ENCODE data around the gene ABTB2.

ABTB2 gene

GRCh38 chr11:34274712-34275398, 83.0 kb downstream of the ABTB2 start:
- intact Hi-C loops (cut with DNase I) = no loop called here
- DNase-seq = peak; percentile 30 to 87 (median 63)

GRCh38 chr11:34273099-34273498, 84.7 kb downstream of the ABTB2 start:
- DNase-seq = no peak
- intact Hi-C loops (cut with DNase I) = no loop called here

DNA sequence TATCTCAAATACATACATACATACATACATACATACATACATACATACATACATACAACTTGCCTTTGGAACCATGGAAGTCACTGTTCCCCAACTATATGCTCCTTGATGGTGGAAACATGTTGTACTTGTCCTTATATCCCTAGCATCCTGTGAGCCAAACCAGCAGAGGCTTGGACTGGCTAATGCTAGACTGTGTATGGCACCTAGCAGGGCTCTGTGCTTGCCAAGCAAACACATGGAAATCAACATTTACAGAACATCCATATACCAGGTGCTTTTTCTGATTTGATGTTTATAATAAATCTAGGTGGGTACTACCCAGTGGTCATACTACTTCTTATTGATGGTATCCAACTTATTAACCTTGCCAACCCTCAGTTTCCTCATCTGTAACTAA, 86.1 kb downstream of the ABTB2 start:
- intact Hi-C loops (cut with DNase I) = no loop called here
- DNase-seq = no peak

DNA sequence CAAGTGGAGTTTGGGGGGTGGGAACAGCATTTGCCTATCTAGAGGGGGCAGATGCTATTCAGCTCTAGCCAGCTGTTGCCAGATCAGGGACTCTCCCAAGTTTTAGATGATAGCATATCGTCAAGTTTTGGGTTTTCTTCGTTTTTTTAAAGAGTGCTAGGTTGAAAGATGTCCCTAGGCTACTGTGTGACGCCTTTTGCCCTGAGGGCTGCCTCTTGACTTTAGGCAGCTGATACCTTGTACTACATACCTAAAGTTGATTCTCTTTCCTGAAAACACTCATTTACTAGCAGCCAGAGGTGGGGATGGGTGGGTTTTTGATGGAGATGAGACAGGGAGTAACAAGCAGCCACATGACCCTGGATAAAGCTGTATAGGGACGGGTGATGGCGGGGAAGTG, 87.1 kb downstream of the ABTB2 start:
- DNase-seq = no peak
- intact Hi-C loops (cut with DNase I) = no loop called here

DNA sequence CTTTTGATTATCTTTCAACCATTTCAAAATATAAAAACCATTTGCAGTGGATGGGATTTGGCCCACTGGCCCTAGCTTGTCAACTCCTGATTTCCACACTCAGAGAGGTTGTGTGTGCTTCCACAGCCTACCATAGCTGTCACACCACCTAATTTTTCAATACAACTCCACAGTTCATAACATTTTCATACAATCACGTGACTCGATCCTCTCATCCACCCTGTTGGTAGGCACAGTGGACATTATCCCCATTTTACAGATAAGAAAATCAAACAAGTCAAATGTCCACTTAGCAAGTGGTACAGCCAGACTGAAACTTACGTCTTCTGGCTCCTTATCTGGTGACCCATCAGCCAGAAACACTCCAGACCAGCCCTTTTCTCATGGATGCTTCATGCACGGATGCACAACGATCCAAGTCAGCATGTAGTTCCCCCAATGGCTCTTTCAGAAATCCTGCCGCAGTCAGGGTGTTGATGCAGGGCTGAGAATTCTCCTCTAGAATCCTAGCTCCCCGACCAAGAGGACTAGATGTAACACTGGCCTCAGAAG, 88.0 kb downstream of the ABTB2 start:
- intact Hi-C loops (cut with DNase I) = loop anchor here (5.0 kb wide), 3 partner anchors 63 to 92 kb away; partner anchors contain the start of gene ABTB2

GRCh38 chr11:34268906-34269430, 88.8 kb downstream of the ABTB2 start:
- intact Hi-C loops (cut with DNase I) = loop anchor here (5.0 kb wide), 3 partner anchors 63 to 92 kb away; partner anchors contain the start of gene ABTB2
- no peak for DNase-seq

More for the DNA sequence above, 88.0 kb downstream of the ABTB2 start:
- no peak for DNase-seq

DNA sequence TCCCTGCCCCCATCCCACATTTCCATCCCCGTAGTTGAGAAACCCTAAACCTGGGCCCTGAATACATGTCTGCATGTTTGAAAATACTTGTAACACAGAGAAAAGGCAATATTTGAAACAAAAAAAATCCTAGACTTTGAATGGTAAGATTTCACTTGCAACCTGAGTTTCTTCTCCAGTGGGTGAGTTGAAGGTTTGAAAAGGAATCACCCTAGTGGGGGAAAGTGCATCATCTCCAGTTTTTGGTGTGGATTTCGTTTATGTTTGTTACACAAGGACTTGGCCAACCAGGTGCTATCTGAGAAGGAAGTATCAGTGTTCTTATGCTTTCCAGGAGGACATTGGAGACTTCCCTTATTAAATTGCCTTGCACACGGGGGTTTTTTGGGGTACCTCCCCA, 90.4 kb downstream of the ABTB2 start:
- DNase-seq = no peak
- intact Hi-C loops (cut with DNase I) = loop anchor here (5.0 kb wide), 3 partner anchors 65 to 90 kb away; partner anchors contain the start of gene ABTB2

GRCh38 chr11:34267013-34267412, 90.8 kb downstream of the ABTB2 start:
- DNase-seq = peak in 40 of 42 donors; percentile 22 to 84 (median 60)
- intact Hi-C loops (cut with DNase I) = loop anchor here (5.0 kb wide), 3 partner anchors 65 to 90 kb away; partner anchors contain the start of gene ABTB2

- peak in 41 of 42 donors; percentile 35 to 90 (median 69) for DNase-seq
- intact Hi-C loops (cut with DNase I) = loop anchor here (5.0 kb wide), 3 partner anchors 66 to 91 kb away; partner anchors contain the start of gene ABTB2
Observed at GRCh38 chr11:34266090-34266912, 91.5 kb downstream of the ABTB2 start.

DNA sequence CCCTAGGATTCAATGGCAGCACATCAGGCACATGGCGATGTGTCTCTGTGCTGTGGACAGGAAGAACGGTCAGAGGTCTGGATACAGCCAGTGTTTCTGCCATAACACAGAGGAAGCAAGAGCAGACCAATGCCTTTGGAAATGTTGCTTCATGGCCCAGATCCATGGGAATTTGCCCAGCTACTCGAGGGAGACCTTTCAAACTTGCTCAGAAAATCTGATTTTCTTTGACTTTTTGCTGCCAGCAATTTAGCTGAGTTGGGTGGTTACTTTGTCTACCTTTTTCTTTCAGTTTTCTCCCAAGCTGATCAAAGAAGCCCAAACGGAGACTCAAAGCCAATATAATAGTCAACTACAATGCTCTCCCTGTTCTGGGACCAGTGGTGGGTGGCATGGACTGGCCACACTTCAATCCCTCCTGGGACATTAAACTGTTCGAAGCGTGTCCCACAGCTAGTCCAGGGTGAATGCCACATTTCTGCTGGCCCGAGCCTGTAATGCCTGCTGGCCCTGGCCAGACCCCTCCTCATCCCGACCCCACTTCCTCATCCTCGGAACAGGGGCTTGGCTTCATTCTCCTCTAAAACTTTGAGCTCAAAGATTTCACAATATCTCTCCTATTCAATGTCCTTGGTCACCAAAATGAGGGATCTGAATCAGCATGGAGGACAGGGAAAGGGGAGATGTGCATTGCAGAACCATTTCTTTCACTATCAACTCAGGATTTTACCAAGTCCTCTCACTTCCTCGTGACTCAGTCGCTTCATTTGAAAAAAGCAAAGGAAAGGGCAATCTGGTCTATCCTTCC, 93.3 kb downstream of the ABTB2 start:
- DNase-seq = peak in 11 of 42 donors; percentile 20 to 59 (median 33)
- intact Hi-C loops (cut with DNase I) = loop anchor here (5.0 kb wide), 3 partner anchors 68 to 93 kb away; partner anchors contain the start of gene ABTB2

DNA sequence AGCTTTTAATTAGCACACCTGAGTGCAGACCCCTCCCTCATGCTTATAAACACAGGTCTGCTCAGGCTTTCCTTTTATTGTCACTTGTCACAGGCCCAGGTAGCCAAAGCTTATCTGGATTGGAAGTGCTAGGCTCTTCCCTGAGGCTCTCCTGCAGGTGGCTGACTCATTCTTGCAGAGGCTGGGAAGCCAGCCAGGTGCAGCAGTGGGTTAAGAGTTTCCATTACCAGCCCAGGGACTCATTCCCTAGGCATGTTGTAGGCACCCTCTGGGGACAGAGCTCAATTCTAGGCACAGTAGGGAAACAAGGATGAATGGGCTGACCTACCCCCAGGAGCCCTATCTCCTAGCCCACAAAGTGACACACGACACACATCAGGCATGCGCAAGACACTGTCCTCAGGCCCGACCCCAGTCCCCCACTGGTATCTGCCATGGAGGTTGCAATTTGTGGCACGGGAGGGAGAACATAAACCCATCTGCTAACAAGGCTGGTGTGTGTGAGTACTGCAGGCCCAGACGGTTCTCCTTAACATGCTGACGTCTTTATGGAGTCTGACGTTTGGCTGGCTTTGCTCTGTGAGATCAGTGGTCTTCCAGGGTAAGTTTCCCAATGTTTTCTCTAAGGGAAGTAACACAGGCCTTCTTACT, 94.2 kb downstream of the ABTB2 start:
- intact Hi-C loops (cut with DNase I) = no loop called here
- DNase-seq = peak in 30 of 42 donors; percentile 21 to 72 (median 39)

GRCh38 chr11:34262531-34263081, 95.2 kb downstream of the ABTB2 start:
- intact Hi-C loops (cut with DNase I) = no loop called here

DNA sequence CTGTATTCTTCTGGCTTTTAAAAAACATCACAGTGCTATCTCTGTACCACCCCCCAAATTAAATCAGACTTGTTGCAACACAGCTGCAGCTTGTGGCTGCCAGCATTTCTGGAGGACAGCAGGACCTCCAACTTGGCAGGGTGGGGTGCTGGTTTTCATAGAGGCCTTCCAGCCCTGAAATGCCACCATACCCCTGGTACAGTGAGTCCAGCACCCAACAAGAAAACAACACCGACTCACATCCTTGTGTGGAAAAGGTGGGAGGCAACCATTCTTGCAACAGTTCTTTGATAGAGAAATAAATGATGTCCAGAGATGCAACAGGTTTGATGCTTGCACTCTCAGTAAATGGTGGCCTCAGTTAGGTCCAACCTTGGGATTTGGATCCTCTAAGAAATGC, 96.0 kb downstream of the ABTB2 start:
- peak in 36 of 42 donors; percentile 11 to 78 (median 40) for DNase-seq
- intact Hi-C loops (cut with DNase I) = no loop called here

More at GRCh38 chr11:34262531-34263081, 95.2 kb downstream of the ABTB2 start:
- peak in 21 of 42 donors; percentile 12 to 70 (median 42) for DNase-seq

GRCh38 chr11:34261095-34261494, 96.7 kb downstream of the ABTB2 start:
- DNase-seq = no peak
- intact Hi-C loops (cut with DNase I) = no loop called here

- intact Hi-C loops (cut with DNase I) = no loop called here
- DNase-seq = no peak
Observed at GRCh38 chr11:34260072-34260575, 97.7 kb downstream of the ABTB2 start.

DNA sequence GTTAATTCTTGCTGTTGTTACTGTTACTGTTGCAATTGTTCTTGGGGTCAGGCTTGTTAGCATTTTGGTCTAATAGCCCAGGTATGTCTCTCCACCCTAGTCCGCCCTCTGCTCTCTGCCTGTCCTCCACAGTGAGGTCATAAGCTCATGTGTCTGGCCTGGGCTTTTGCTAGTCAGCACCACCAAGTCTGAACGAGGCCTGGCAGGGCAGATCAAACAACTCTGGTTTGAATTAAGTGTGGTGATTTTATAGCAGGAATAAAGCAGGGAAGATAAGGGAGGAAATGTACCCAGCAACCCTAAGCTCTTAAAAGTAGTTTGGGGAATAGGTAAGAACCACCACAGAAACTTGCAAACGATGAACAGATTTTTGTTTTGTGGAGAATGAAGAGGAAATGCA, 98.7 kb downstream of the ABTB2 start:
- no peak for DNase-seq
- intact Hi-C loops (cut with DNase I) = no loop called here

DNA sequence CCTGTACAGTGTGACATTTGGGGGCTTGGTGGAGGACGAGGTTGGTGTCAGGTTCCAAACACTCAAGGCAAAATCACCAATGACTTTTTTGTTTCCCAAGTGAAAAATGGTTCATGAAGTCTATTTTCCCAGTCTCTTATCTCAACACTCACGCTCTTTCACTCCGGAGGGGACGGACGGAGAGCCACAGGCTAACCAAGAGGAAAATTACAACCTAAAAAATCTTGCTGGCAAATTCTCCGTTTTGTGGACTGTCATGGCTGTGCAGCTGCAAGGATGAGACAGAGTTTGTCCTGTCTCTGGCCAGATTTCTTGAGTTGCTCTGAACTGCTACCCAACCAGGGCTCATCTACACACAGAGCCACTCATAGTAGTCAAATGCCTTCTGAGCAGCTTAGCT, 101.2 kb downstream of the ABTB2 start:
- intact Hi-C loops (cut with DNase I) = no loop called here
- no peak for DNase-seq
